ENCODE measurements around the gene SLC50A1.

The SLC50A1 gene

GRCh38 chr1:155186794-155187455 lies 51.3 kb downstream of the SLC50A1 start:
- peak; percentile 80 to 91 for DNase-seq

- DNase-seq, result no peak
Measured at GRCh38 chr1:155187456-155187891, 51.8 kb downstream of the SLC50A1 start.

GRCh38 chr1:155188268-155188667 lies 52.6 kb downstream of the SLC50A1 start:
- no peak for DNase-seq
